ENCODE measurements around the gene CLCC1.

DNA sequence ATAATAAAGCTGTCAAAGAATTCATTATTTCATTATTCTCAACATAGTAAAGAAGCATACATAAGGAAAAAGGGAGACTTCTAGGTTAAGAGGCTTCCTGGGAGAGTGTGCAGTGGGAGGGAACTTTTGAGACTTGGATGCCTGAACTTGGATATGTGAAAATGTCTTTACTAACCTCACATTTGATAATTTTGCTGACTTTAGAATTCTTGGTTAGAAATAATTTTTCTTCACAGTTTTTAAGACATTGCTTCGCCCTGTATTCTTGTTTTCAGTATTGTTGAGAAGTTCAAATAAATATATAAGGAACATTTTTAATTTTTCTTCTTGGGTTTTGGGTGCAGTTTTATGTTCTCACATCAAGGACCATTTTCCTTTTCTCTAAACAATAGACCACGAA, 46.5 kb downstream of the CLCC1 start:
- TF ChIP-seq, protein P1, sequence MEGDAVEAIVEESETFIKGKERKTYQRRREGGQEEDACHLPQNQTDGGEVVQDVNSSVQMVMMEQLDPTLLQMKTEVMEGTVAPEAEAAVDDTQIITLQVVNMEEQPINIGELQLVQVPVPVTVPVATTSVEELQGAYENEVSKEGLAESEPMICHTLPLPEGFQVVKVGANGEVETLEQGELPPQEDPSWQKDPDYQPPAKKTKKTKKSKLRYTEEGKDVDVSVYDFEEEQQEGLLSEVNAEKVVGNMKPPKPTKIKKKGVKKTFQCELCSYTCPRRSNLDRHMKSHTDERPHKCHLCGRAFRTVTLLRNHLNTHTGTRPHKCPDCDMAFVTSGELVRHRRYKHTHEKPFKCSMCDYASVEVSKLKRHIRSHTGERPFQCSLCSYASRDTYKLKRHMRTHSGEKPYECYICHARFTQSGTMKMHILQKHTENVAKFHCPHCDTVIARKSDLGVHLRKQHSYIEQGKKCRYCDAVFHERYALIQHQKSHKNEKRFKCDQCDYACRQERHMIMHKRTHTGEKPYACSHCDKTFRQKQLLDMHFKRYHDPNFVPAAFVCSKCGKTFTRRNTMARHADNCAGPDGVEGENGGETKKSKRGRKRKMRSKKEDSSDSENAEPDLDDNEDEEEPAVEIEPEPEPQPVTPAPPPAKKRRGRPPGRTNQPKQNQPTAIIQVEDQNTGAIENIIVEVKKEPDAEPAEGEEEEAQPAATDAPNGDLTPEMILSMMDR (IDR thresholded peaks at IDR 0.05): no peak
- TF ChIP-seq POLR2A (IDR thresholded peaks at IDR 0.05): no peak

All from adrenal gland (tissue), 5 donors.